Germinal center (tissue), 1 donor: ENCODE results near the gene P2RX6.

ENCODE experiments used
- DNase-seq: peaks from one replicate; pipeline ENCODE4 v3.0.0; 2012; ENCODE audit warnings: mixed read lengths, low spot score

The P2RX6 gene

DNA sequence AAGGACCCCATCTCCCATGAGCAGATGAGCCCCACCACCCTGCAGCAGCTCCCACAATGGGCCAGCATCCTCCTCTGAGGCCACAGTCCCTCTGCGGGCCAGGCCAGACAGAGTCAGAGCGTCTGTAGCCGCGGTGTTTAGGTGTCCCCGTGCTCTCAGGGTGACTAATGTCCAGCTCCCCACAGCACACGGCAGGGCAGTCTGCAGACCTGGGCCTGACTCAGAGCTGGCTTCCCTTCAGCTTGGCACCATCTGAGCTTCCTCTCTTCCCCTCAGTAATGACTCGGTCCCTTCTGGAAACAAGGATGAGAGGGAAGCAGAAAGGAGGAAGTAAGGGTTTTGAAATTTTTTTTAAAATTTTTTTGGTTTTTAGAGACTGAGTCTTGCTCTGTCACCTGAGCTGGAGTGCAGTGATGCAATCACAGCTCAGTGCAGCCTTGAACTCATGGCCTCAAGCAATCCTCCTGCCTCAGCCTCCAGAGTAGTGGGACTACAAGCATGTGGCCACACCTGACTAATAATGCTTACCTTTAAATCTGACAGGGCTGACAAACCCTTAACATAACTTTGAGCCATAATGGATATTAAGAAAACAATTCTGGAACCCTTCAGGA is 59.2 kb downstream of the P2RX6 start:
- no peak for DNase-seq

DNA sequence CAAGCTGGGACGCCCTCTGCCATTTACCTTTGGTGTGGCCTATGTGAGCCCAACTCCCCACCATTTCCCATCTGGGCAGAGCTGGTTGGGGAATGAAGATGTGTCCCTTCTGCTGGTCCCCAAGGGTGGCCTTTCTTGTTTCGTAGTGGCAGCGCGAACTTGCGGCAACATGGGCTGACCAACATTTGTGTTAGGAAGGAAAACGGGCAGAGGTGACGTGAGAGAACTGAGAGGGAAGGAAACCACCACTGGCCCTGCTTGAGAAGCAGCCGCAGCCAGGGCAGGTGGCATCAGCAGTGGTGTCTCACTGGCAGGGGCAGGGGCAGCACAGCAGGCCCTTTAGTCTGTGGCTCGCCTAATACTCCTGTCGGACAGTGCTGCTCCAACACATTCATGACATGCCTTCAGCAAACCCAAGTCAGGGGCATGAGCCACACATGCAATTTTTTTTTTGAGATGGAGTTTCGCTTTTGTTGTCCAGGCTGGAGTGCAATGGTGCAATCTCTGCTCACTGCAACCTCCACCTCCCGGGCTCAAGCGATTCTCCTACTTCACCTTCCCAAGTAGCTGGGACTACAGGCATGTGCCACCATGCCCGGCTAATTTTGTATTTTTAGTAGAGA is 60.7 kb downstream of the P2RX6 start:
- DNase-seq: no peak

DNA sequence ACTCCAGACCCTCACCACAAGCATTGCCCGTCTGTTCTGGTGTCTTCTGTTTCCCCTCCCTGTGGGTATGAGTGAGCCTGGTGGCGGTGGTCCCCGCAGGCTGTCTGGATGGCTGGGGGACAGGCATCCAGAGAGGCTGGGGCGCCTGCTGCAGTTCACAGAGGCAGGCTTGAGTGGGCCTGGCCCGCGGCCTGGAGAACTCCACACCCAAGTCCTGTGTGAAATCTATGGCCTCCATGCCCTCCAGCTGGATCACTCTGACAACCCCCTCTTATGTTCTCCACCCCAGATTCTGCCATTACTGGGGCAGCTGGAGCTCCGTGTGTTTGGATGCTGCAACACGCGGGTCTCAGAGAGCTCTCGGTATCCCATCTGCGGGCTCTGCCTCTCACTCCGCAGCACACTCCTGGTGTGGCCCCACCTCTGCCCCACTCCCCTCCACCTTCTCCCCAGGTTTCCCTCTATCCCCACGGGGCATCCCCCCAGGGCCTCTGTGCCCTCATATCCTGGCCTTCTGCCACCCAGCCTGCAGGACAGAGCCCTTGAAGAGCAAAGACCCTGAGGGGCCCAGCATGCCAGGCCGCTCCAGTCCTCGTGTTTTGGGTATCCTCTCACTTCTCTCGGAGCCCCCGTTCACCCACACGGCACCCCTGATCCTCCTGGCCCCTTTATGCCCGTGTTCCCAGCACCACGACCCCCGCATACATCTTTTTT is 62.1 kb downstream of the P2RX6 start:
- no peak for DNase-seq
